Adipocyte (in vitro differentiated cells): Measurements from ENCODE around the gene LMF1.

ENCODE experiments used
- DNase-seq: peaks from one replicate; pipeline ENCODE4 v3.0.0-alpha.2; 2015; ENCODE audit warnings: low read depth
- H3K27me3 ChIP-seq: replicated peaks from 2 replicates; pipeline ENCODE4 v1.7.0; 2013; ENCODE audit warnings: mild to moderate bottlenecking, low read length, moderate library complexity; ENCODE audit not compliant: control insufficient read depth, insufficient read depth
- H3K36me3 ChIP-seq: 2 replicates; pipeline ENCODE4 v1.7.0; 2013; ENCODE audit warnings: low read length, mild to moderate bottlenecking, moderate library complexity; ENCODE audit not compliant: control insufficient read depth, insufficient read depth, severe bottlenecking
- H3K4me1 ChIP-seq: 2 replicates; pipeline ENCODE4 v1.7.0; 2013; ENCODE audit warnings: mild to moderate bottlenecking, low read length, moderate library complexity; ENCODE audit not compliant: control insufficient read depth, insufficient read depth
- H3K4me3 ChIP-seq: 2 replicates; pipeline ENCODE4 v1.7.0; 2013; ENCODE audit warnings: mild to moderate bottlenecking, low read length, moderate library complexity
- H3K9ac ChIP-seq: 2 replicates; pipeline ENCODE4 v1.7.0; 2013; ENCODE audit warnings: mild to moderate bottlenecking, low read length, moderate library complexity
- H3K9me3 ChIP-seq: 2 replicates; pipeline ENCODE4 v1.7.0; 2013; ENCODE audit warnings: mild to moderate bottlenecking, low read length, moderate library complexity; ENCODE audit not compliant: control insufficient read depth

Gene LMF1

GRCh38 chr16:1010815-1011214 is 40.0 kb upstream of the LMF1 start:
- DNase-seq, result no peak
- no peaks in the 10 kb centered on the region for H3K9me3 ChIP-seq
- no peaks in the 10 kb centered on the region for H3K36me3 ChIP-seq
- no peak overlapping the region for H3K9ac ChIP-seq
- no peaks in the 10 kb centered on the region for H3K4me1 ChIP-seq
- H3K27me3 ChIP-seq, result peaks cover 32% of the 10 kb centered on the region
- H3K4me3 ChIP-seq, result no peak overlapping the region

GRCh38 chr16:1010251-1010650 is 39.5 kb upstream of the LMF1 start:
- Histone ChIP-seq H3K4me1 (no peaks in the 10 kb centered on the region), H3K4me3 (no peak overlapping the region), H3K9ac (no peak overlapping the region), H3K9me3 (no peaks in the 10 kb centered on the region), H3K27me3 (peaks cover 32% of the 10 kb centered on the region), H3K36me3 (no peaks in the 10 kb centered on the region)
- DNase-seq, result no peak

GRCh38 chr16:1009358-1010150 is 38.8 kb upstream of the LMF1 start:
- Histone ChIP-seq H3K9ac (no peak overlapping the region), H3K36me3 (no peaks in the 10 kb centered on the region), H3K9me3 (no peaks in the 10 kb centered on the region), H3K27me3 (peaks cover 32% of the 10 kb centered on the region), H3K4me3 (no peak overlapping the region), H3K4me1 (no peaks in the 10 kb centered on the region)
- DNase-seq, result no peak

- peaks cover 9% of the 10 kb centered on the region for H3K4me1 ChIP-seq
- no peak for DNase-seq
- H3K9me3 ChIP-seq, result no peaks in the 10 kb centered on the region
- no peaks in the 10 kb centered on the region for H3K36me3 ChIP-seq
- no peak overlapping the region for H3K9ac ChIP-seq
- H3K4me3 ChIP-seq, result no peak overlapping the region
- H3K27me3 ChIP-seq, result peaks cover 32% of the 10 kb centered on the region
Measured at GRCh38 chr16:1008085-1008484, 37.3 kb upstream of the LMF1 start.

DNA sequence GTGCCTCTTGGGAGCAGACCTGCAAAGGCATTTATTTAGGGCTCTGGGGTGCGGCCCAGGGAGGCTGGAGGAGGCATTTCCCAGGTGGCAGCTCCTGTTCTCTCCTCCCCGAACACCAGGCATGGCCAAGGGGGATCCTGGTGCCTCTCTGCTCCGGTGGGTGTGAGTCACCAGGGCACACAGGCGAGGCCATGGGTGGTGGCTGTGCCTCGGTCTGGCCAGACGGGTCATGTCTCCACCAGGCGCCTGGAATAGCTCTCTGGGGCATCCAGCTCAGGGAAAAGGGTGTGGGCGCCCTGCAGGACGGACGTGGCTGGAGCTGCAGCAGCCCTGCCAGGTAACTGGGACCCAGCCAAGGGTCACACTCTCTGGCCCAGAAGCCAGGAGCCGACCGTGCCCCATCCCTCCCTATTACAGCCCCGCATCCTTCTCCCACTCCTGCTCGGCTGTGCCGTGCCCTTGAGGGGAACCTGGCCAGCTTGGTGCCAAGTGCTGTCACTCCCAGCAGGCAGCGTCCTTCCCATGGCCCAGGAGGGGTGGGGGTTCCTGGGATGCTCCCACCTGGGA is 36.6 kb upstream of the LMF1 start:
- Histone ChIP-seq H3K4me1 (peaks cover 16% of the 10 kb centered on the region), H3K9me3 (no peaks in the 10 kb centered on the region), H3K9ac (no peak overlapping the region), H3K36me3 (no peaks in the 10 kb centered on the region), H3K27me3 (peaks cover 34% of the 10 kb centered on the region), H3K4me3 (no peak overlapping the region)
- no peak for DNase-seq

GRCh38 chr16:1006781-1007180 is 36.0 kb upstream of the LMF1 start:
- Histone ChIP-seq H3K4me3 (no peak overlapping the region), H3K4me1 (peaks cover 16% of the 10 kb centered on the region)
- DNase-seq, result no peak

DNA sequence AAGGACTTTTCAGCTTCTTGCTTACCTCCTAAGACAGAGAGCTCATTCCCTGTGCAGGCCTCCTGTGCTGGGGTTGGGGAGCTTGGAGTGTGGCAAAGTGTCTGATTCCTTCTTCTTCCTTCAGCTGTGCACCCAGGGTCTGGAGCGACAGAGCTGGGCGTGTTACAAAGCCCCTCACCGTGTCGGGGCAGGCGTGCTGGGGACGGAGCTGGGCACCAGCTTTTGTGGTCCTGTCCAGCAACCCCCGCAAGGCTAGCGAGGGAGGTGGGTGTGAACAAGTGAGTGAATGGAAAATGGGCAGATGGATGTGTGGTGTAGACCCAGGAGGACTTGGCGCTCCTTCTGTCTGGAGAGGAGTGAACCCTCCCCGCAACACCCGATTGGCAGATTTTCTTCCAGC is 34.5 kb upstream of the LMF1 start:
- Histone ChIP-seq H3K4me3 (no peak overlapping the region), H3K27me3 (peaks cover 33% of the 10 kb centered on the region), H3K36me3 (no peaks in the 10 kb centered on the region), H3K9ac (no peak overlapping the region), H3K4me1 (peaks cover 16% of the 10 kb centered on the region), H3K9me3 (no peaks in the 10 kb centered on the region)
- no peak for DNase-seq

More at GRCh38 chr16:1006781-1007180, 36.0 kb upstream of the LMF1 start:
- H3K36me3 ChIP-seq, result no peaks in the 10 kb centered on the region
- H3K9me3 ChIP-seq, result no peaks in the 10 kb centered on the region
- H3K9ac ChIP-seq, result no peak overlapping the region
- H3K27me3 ChIP-seq, result peaks cover 34% of the 10 kb centered on the region

- Histone ChIP-seq H3K4me3 (peak overlapping the region; percentile 47), H3K27me3 (peaks cover 32% of the 10 kb centered on the region), H3K4me1 (peaks cover 16% of the 10 kb centered on the region), H3K9me3 (no peaks in the 10 kb centered on the region), H3K36me3 (no peaks in the 10 kb centered on the region), H3K9ac (peak overlapping the region; percentile 29)
- no peak for DNase-seq
Measured at GRCh38 chr16:1003391-1004347, 32.9 kb upstream of the LMF1 start.

DNA sequence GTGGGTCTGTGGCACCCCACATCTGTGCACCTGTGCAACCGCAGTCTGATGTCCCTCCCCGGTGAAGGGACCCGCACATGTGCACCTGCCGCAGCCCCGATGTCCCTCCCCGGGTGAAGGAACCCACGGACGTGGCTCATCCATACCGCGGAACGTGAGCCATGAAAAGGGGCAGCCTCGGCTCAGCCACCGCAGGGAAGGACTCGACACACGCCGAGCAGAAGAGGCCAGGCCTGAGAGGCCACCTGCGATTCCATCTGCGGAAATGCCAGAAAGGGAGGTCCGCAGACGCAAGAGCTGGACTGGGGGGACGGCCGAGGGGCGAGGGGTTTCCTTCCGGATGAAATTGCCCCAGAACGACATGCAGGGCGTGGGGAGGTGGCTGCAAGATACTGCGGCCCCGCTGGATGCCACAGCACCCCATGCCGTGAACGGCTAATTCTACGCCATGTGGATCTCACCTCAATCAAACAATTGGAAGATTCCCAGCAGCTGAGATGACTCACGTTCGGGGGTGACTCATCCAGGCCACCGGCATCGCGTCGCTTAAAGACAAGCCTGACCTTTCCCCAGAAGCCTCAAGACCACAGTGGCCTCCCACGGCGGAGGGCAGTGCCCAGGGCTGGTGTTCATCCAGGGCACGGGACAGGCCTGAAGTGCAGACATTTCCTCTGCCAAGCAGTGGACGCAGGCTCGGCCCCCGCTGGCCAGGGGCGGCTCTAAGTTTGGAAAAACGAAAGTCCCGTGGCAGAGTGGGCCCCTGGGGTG is 31.8 kb upstream of the LMF1 start:
- Histone ChIP-seq H3K4me3 (peak overlapping the region; percentile 47), H3K27me3 (peaks cover 31% of the 10 kb centered on the region), H3K4me1 (peaks cover 16% of the 10 kb centered on the region), H3K36me3 (no peaks in the 10 kb centered on the region), H3K9ac (peak overlapping the region; percentile 29), H3K9me3 (no peaks in the 10 kb centered on the region)
- peak; percentile 89 for DNase-seq

DNA sequence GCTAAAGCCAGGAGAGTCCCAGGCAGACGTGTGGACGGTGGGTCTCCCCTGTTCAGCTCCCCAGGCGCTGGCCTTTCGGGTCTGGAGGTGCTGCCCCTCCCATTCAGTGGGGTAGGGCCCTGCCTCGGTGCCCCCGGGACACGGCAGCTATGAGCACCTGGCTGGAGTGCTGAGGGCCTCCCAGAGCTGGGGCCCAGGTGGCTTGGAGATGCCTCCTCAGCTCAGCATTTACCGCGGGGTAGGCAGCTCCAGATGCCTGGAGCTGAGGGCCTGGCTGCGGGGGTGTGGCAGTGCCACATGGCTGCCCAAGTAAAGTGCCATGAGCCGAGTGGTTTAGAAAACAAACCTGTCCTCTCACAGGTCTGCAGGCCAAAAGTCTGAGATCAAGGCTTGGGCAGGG is 30.3 kb upstream of the LMF1 start:
- H3K4me1 ChIP-seq, result peaks cover 16% of the 10 kb centered on the region

More for the DNA sequence above, 30.3 kb upstream of the LMF1 start:
- Histone ChIP-seq H3K9ac (no peak overlapping the region), H3K27me3 (peaks cover 37% of the 10 kb centered on the region), H3K9me3 (peaks cover 13% of the 10 kb centered on the region), H3K36me3 (no peaks in the 10 kb centered on the region), H3K4me3 (no peak overlapping the region)
- no peak for DNase-seq
